HCT116 (cell line): ENCODE measurements around the gene ANXA8. TPM values are rescaled to one million over a fixed set of nuclear protein-coding genes. Genes with fewer than 3 reads are reported as not detected.

ENCODE experiments used
- ATAC-seq: fragments of 200-7000 bp; cut with Tn5 transposase; 2 replicates; pipeline ENCODE4 v1.9.1; 2020; ENCODE audit warnings: mild to moderate bottlenecking, moderate library complexity
- BruUV-seq: library from RNA; stranded (reverse); fragments of 400-500 nt; replicated peaks from 2 replicates; lab custom pipeline; 2021; lab: Mats Ljungman, UMichigan
- CTCF ChIA-PET: fragments of 300-600 bp; sonication (Branson Sonifier 250); formaldehyde crosslinking; loops from one replicate; lab custom pipeline; 2021; ENCODE audit warnings: antibody characterized with exemption; lab: Charles Lee
- POLR2A ChIA-PET: fragments of 300-600, 350-600 bp; sonication (Branson Sonifier 250); formaldehyde crosslinking; loops from one replicate; lab custom pipeline; 2021; ENCODE audit warnings: antibody characterized with exemption; lab: Charles Lee
- RAD21 ChIA-PET, 2 experiments: fragments of 300-600 bp; sonication (Branson Sonifier 250); formaldehyde crosslinking; loops; one replicate each; lab custom pipeline; 2023; ENCODE audit warnings: low total read pairs in 2 of 2; ENCODE audit not compliant: uncharacterized antibody in 2 of 2, unreplicated experiment in 2 of 2, low non-redundant PET in 1 of 2; lab: Charles Lee
- DNase-seq: peaks from one replicate; pipeline ENCODE4 v3.0.0-alpha.2; 2010; ENCODE audit warnings: low read depth, low spot score
- H2AFZ ChIP-seq: fragments of 200-600 bp; shearing (Covaris generic), sonication (generic); 2 replicates; pipeline ENCODE4 v1.6.1; 2017; ENCODE audit warnings: low read depth, mixed run types, mixed read lengths, antibody characterized with exemption, low read length; ENCODE audit not compliant: poor library complexity, severe bottlenecking
- H3K27ac ChIP-seq: 2 replicates; pipeline ENCODE4 v1.5.1; 2012; ENCODE audit warnings: low read depth, low read length
- H3K27me3 ChIP-seq: fragments of 200-600 bp; sonication (generic); 2 replicates; pipeline ENCODE4 v1.6.1; 2016; ENCODE audit warnings: mixed run types, low read length, mixed read lengths; ENCODE audit not compliant: insufficient read depth
- H3K36me3 ChIP-seq, 2 experiments: fragments of 200-500 bp in 1 of 2; fragments of 200-600 bp in 1 of 2; sonication (Bioruptor generic) in 1 of 2; sonication (generic) in 1 of 2; 2 replicates each; pipeline versions ENCODE4 v1.5.1 to v1.6.1; 2014 to 2016; ENCODE audit warnings: low read length in 2 of 2, inconsistent platforms in 1 of 2, mixed read lengths in 1 of 2, mixed run types in 1 of 2; ENCODE audit not compliant: insufficient read depth in 2 of 2, control insufficient read depth in 1 of 2
- H3K4me1 ChIP-seq, 2 experiments: fragments of 200-600 bp in 1 of 2; sonication (generic) in 1 of 2; 2 replicates each; pipeline versions ENCODE4 v1.5.1 to v1.6.1; 2012 to 2017; ENCODE audit warnings: low read length in 2 of 2, inconsistent platforms in 1 of 2, mild to moderate bottlenecking in 1 of 2, mixed read lengths in 1 of 2, mixed run types in 1 of 2, moderate library complexity in 1 of 2; ENCODE audit not compliant: insufficient read depth in 2 of 2, control insufficient read depth in 1 of 2
- H3K4me2 ChIP-seq: fragments of 200-600 bp; sonication (generic); 2 replicates; pipeline ENCODE4 v1.6.1; 2017; ENCODE audit warnings: mixed run types, low read length, mixed read lengths
- H3K4me3 ChIP-seq, 2 experiments: fragments of 200-600 bp in 1 of 2; sonication (generic) in 1 of 2; replicated peaks in 1 of 2; 2 replicates each; pipeline ENCODE4 v1.5.1; 2011 to 2016; ENCODE audit warnings: low read length in 2 of 2, control low read depth in 1 of 2, low read depth in 1 of 2, mild to moderate bottlenecking in 1 of 2, mixed read lengths in 1 of 2, mixed run types in 1 of 2
- H3K79me2 ChIP-seq: fragments of 200-600 bp; sonication (generic); 2 replicates; pipeline ENCODE4 v1.6.1; 2017; ENCODE audit warnings: mild to moderate bottlenecking, mixed run types, low read length, moderate library complexity, mixed read lengths; ENCODE audit not compliant: insufficient read depth
- H3K9ac ChIP-seq: fragments of 200-600 bp; sonication (generic); 2 replicates; pipeline ENCODE4 v1.6.1; 2016; ENCODE audit warnings: low read length, mixed read lengths
- H3K9me2 ChIP-seq: fragments of 200-600 bp; sonication (generic), shearing (Covaris generic); 2 replicates; pipeline ENCODE4 v1.6.1; 2017; ENCODE audit warnings: mixed run types, mild to moderate bottlenecking, moderate library complexity; ENCODE audit not compliant: insufficient read depth
- H3K9me3 ChIP-seq, 2 experiments: fragments of 200-500 bp in 1 of 2; fragments of 200-600 bp in 1 of 2; sonication (Bioruptor generic) in 1 of 2; sonication (generic) in 1 of 2; 2 replicates each; pipeline ENCODE4 v1.6.1; 2014 to 2017; ENCODE audit warnings: low read length in 2 of 2, mixed read lengths in 2 of 2, inconsistent platforms in 1 of 2, low read depth in 1 of 2, mild to moderate bottlenecking in 1 of 2, mixed run types in 1 of 2, moderate library complexity in 1 of 2; ENCODE audit not compliant: control insufficient read depth in 1 of 2, insufficient read depth in 1 of 2
- H4K20me1 ChIP-seq: fragments of 200-600 bp; sonication (generic), shearing (Covaris generic); 2 replicates; pipeline ENCODE4 v1.6.1; 2017; ENCODE audit warnings: mixed run types, mild to moderate bottlenecking, moderate library complexity; ENCODE audit not compliant: insufficient read depth
- CBX3 ChIP-seq: IDR thresholded peaks from 2 replicates; pipeline ENCODE4 v1.6.1; 2012; ENCODE audit warnings: low read depth
- CEBPB ChIP-seq: IDR thresholded peaks from 2 replicates; pipeline ENCODE4 v1.6.1; 2012; ENCODE audit warnings: low read depth
- ELF1 ChIP-seq: IDR thresholded peaks from 2 replicates; pipeline ENCODE4 v1.6.1; 2012; ENCODE audit warnings: low read depth, borderline replicate concordance
- EZH2 ChIP-seq: fragments of 200-600 bp; sonication (generic); IDR thresholded peaks from 2 replicates; pipeline ENCODE4 v1.6.1; 2017; ENCODE audit warnings: antibody characterized with exemption, mixed run types
- EZH2phosphoT487 ChIP-seq: fragments of 200-600 bp; IDR thresholded peaks from 2 replicates; pipeline ENCODE4 v1.6.1; 2018; ENCODE audit warnings: antibody characterized with exemption, borderline replicate concordance
- FOSL1 ChIP-seq: IDR thresholded peaks from 2 replicates; pipeline ENCODE4 v1.6.1; 2012; ENCODE audit warnings: low read depth
- JUND ChIP-seq: IDR thresholded peaks from 2 replicates; pipeline ENCODE4 v1.6.1; 2012
- POLR2A ChIP-seq: IDR thresholded peaks from 2 replicates; pipeline ENCODE4 v1.7.0; 2011; ENCODE audit warnings: borderline replicate concordance; ENCODE audit not compliant: insufficient read depth, insufficient read length; ENCODE audit errors: extremely low read depth
- POLR2AphosphoS5 ChIP-seq: IDR thresholded peaks from 2 replicates; pipeline ENCODE4 v1.6.1; 2011; ENCODE audit warnings: mild to moderate bottlenecking, low read depth, low read length, moderate library complexity
- RAD21 ChIP-seq: IDR thresholded peaks from 2 replicates; pipeline ENCODE4 v1.6.1; 2012; ENCODE audit warnings: low read depth, mild to moderate bottlenecking
- SIN3A ChIP-seq: IDR thresholded peaks from 2 replicates; pipeline ENCODE4 v1.6.1; 2012; ENCODE audit warnings: low read depth
- SP1 ChIP-seq: IDR thresholded peaks from 2 replicates; pipeline ENCODE4 v1.6.1; 2012; ENCODE audit warnings: low read depth
- SRF ChIP-seq: IDR thresholded peaks from 2 replicates; pipeline ENCODE4 v1.6.1; 2012; ENCODE audit warnings: low read depth
- TCF7L2 ChIP-seq: IDR thresholded peaks from 2 replicates; pipeline ENCODE4 v1.7.0; 2011; ENCODE audit warnings: borderline replicate concordance, inconsistent platforms; ENCODE audit not compliant: insufficient read depth, insufficient read length; ENCODE audit errors: extremely low read depth
- YY1 ChIP-seq: IDR thresholded peaks from 2 replicates; pipeline ENCODE4 v1.6.1; 2011; ENCODE audit warnings: low read length, low read depth, moderate library complexity, mild to moderate bottlenecking; ENCODE audit not compliant: insufficient replicate concordance; ENCODE audit errors: extremely low read depth
- ZFX ChIP-seq: fragments of 450-650 bp; IDR thresholded peaks from 2 replicates; pipeline ENCODE4 v1.6.1; 2017
- ZNF274 ChIP-seq: fragments of 200-500 bp; sonication (Bioruptor generic); IDR thresholded peaks from 2 replicates; pipeline ENCODE4 v1.6.1; 2014; ENCODE audit warnings: mild to moderate bottlenecking, low read depth, low read length, inconsistent platforms
- intact Hi-C: fragments of 100-400 bp; cut with micrococcal nuclease; formaldehyde crosslinking; loops from 2 replicates; pipeline ENCODE4 v1.10.0; 2022
- total RNA-seq: library from RNA; stranded (reverse); gene quantifications from one replicate; pipeline ENCODE4 v1.2.1, GENCODE V29; 2021; ENCODE audit not compliant: unreplicated experiment
- TF ChIP-seq, protein P1 (sequence below): IDR thresholded peaks from 2 replicates; pipeline ENCODE4 v1.6.1; 2012
- TF ChIP-seq, protein P2 (sequence below): IDR thresholded peaks from 2 replicates; pipeline ENCODE4 v1.6.1; 2011; ENCODE audit warnings: mild to moderate bottlenecking, low read length, moderate library complexity; ENCODE audit not compliant: insufficient replicate concordance; ENCODE audit errors: extremely low read depth
- TF ChIP-seq, protein P3 (sequence below), 3 experiments: fragments of 200-600 bp in 1 of 3; sonication (generic) in 1 of 3; IDR thresholded peaks in 2 of 3; conservative IDR thresholded peaks in 1 of 3; 2 replicates each; pipeline ENCODE4 v1.5.1; 2012 to 2017; ENCODE audit warnings: low read depth in 2 of 3, low read length in 2 of 3, antibody characterized with exemption in 1 of 3, borderline replicate concordance in 1 of 3, control low read depth in 1 of 3, mild to moderate bottlenecking in 1 of 3, mixed read lengths in 1 of 3, mixed run types in 1 of 3, moderate library complexity in 1 of 3; ENCODE audit not compliant: insufficient read depth in 1 of 3

Gene ANXA8
- total RNA-seq, 1 experiment from 2014 or later = 0.25 TPM

DNA sequence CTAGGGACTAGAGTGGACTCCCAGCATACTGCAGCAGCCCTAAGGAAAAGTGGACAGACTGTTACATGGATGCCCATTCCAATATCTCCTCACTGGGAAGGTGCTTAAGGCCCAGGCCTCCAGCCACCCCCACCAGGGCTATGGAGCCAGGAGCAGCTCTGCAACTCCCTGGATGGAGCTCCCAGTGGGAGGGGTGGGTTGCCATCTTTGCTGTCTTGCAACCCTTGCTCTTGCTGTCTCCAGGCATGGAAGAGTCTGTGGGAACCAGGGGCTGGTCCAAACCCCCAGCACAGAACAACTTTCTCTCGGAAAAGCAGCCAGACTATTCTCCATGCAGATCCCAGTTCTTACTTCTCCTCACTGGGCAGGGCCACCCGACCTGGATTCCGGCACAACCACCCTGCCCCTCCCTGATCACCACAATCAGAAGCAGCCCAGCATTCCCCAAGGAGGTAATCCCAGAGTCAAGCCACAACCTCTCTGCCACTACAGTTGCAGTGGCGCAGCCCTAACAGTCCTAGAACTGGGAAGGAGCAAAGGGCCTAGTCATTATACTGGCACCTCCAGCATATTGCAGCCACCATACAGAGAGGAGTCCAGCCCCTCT, 58.0 kb downstream of the ANXA8 start:
- CTCF ChIA-PET = no interaction called here
- intact Hi-C loops = no loop called here
- H3K36me3 ChIP-seq = no peaks in the 10 kb centered on the region

More for the DNA sequence above, 58.0 kb downstream of the ANXA8 start:
- ATAC-seq (no peak), DNase-seq (no peak)
- ChIA-PET POLR2A (no interaction called here), RAD21 (no interaction called here)
- Histone ChIP-seq H3K9me3 (no peaks in the 10 kb centered on the region), H3K4me2 (no peak overlapping the region), H2AFZ (no peak overlapping the region), H3K27ac (no peak overlapping the region), H3K9ac (no peak overlapping the region), H4K20me1 (no peaks in the 10 kb centered on the region), H3K27me3 (no peaks in the 10 kb centered on the region), H3K79me2 (no peaks in the 10 kb centered on the region), H3K4me1 (peaks cover 10 to 22% of the 10 kb centered on the region in 2 experiments), H3K4me3 (no peak overlapping the region), H3K9me2 (no peaks in the 10 kb centered on the region)
- TF ChIP-seq SRF (no peak), SIN3A (no peak), FOSL1 (no peak), ZFX (no peak), POLR2AphosphoS5 (no peak), RAD21 (no peak), CEBPB (no peak), SP1 (no peak), POLR2A (no peak), CBX3 (no peak), JUND (no peak), ZNF274 (no peak), EZH2 (no peak), TCF7L2 (no peak), YY1 (no peak), EZH2phosphoT487 (no peak), ELF1 (no peak)
- TF ChIP-seq, protein P1, sequence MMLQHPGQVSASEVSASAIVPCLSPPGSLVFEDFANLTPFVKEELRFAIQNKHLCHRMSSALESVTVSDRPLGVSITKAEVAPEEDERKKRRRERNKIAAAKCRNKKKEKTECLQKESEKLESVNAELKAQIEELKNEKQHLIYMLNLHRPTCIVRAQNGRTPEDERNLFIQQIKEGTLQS = no peak
- TF ChIP-seq, protein P2, sequence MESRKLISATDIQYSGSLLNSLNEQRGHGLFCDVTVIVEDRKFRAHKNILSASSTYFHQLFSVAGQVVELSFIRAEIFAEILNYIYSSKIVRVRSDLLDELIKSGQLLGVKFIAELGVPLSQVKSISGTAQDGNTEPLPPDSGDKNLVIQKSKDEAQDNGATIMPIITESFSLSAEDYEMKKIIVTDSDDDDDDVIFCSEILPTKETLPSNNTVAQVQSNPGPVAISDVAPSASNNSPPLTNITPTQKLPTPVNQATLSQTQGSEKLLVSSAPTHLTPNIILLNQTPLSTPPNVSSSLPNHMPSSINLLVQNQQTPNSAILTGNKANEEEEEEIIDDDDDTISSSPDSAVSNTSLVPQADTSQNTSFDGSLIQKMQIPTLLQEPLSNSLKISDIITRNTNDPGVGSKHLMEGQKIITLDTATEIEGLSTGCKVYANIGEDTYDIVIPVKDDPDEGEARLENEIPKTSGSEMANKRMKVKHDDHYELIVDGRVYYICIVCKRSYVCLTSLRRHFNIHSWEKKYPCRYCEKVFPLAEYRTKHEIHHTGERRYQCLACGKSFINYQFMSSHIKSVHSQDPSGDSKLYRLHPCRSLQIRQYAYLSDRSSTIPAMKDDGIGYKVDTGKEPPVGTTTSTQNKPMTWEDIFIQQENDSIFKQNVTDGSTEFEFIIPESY = no peak
- TF ChIP-seq, protein P3, sequence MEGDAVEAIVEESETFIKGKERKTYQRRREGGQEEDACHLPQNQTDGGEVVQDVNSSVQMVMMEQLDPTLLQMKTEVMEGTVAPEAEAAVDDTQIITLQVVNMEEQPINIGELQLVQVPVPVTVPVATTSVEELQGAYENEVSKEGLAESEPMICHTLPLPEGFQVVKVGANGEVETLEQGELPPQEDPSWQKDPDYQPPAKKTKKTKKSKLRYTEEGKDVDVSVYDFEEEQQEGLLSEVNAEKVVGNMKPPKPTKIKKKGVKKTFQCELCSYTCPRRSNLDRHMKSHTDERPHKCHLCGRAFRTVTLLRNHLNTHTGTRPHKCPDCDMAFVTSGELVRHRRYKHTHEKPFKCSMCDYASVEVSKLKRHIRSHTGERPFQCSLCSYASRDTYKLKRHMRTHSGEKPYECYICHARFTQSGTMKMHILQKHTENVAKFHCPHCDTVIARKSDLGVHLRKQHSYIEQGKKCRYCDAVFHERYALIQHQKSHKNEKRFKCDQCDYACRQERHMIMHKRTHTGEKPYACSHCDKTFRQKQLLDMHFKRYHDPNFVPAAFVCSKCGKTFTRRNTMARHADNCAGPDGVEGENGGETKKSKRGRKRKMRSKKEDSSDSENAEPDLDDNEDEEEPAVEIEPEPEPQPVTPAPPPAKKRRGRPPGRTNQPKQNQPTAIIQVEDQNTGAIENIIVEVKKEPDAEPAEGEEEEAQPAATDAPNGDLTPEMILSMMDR (IDR thresholded peaks at IDR 0.05 in 2 of 3, conservative IDR thresholded peaks at IDR 0.05 in 1 of 3; ENCODE audit: borderline replicate concordance in 1 of 3, insufficient read depth in 1 of 3, low read depth in 2 of 3, low read length in 2 of 3) = no peak
- BruUV-seq = no TSS peak
